Measurements from ENCODE around the gene NACC2.

DNA sequence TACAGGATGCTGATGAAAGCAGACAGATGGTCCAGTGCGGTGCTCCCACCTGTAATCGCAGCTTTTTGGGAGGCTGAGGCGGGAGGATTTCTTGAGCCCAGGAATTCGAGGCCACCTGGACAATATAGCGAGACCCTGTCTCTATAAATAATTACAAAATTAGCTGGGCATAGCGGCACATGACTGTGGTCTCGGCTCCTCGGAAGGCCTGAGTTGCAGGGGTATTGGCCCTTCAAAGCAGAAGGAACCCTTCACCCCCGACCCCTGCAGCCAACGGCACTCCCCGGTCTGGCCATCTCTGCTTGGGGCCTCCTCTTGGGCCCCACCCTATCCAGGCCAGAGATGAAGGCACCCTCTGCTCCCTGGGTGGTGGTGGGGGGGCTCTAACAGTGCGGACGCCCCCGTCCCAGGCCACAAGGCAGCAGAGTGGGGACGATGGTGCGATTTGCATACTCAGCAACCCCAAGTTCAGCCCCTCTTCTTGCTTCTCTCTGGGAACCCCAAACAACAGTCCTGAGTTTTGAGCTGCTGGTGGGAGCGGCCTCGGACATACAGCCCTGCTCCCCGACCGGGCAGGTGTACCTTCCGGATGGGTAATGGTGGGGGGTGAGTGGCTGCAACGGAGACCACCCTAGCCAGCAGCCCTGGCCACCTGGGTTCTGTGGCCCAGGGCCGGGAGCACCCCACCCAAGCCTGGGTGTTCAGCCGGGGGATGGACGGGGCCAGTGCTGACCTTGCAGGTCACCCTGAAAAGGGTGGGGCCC is 50.7 kb downstream of the NACC2 start:
- TF ChIP-seq, protein P1, sequence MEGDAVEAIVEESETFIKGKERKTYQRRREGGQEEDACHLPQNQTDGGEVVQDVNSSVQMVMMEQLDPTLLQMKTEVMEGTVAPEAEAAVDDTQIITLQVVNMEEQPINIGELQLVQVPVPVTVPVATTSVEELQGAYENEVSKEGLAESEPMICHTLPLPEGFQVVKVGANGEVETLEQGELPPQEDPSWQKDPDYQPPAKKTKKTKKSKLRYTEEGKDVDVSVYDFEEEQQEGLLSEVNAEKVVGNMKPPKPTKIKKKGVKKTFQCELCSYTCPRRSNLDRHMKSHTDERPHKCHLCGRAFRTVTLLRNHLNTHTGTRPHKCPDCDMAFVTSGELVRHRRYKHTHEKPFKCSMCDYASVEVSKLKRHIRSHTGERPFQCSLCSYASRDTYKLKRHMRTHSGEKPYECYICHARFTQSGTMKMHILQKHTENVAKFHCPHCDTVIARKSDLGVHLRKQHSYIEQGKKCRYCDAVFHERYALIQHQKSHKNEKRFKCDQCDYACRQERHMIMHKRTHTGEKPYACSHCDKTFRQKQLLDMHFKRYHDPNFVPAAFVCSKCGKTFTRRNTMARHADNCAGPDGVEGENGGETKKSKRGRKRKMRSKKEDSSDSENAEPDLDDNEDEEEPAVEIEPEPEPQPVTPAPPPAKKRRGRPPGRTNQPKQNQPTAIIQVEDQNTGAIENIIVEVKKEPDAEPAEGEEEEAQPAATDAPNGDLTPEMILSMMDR (tag by site-specific recombination; IDR thresholded peaks at IDR 0.05) = no peak
- no peak for TF ChIP-seq SCRT1 (tag by site-specific recombination; IDR thresholded peaks at IDR 0.05; ENCODE audit: borderline replicate concordance)
- TF ChIP-seq, protein P2, sequence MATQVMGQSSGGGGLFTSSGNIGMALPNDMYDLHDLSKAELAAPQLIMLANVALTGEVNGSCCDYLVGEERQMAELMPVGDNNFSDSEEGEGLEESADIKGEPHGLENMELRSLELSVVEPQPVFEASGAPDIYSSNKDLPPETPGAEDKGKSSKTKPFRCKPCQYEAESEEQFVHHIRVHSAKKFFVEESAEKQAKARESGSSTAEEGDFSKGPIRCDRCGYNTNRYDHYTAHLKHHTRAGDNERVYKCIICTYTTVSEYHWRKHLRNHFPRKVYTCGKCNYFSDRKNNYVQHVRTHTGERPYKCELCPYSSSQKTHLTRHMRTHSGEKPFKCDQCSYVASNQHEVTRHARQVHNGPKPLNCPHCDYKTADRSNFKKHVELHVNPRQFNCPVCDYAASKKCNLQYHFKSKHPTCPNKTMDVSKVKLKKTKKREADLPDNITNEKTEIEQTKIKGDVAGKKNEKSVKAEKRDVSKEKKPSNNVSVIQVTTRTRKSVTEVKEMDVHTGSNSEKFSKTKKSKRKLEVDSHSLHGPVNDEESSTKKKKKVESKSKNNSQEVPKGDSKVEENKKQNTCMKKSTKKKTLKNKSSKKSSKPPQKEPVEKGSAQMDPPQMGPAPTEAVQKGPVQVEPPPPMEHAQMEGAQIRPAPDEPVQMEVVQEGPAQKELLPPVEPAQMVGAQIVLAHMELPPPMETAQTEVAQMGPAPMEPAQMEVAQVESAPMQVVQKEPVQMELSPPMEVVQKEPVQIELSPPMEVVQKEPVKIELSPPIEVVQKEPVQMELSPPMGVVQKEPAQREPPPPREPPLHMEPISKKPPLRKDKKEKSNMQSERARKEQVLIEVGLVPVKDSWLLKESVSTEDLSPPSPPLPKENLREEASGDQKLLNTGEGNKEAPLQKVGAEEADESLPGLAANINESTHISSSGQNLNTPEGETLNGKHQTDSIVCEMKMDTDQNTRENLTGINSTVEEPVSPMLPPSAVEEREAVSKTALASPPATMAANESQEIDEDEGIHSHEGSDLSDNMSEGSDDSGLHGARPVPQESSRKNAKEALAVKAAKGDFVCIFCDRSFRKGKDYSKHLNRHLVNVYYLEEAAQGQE (tag by site-specific recombination; IDR thresholded peaks at IDR 0.05) = no peak

Data from HEK293 (cell line).